Parathyroid adenoma (tissue), 2 donors: ENCODE results near the gene MSH3.

Experiments used
- H2AFZ ChIP-seq: fragments of 300-600 bp; sonication (generic); one replicate; pipeline ENCODE4 v1.7.0; 2017; ENCODE audit warnings: antibody characterized with exemption, mild to moderate bottlenecking
- H3K27ac ChIP-seq: fragments of 300-600 bp; sonication (generic); one replicate; pipeline ENCODE4 v1.7.0; 2017
- H3K27me3 ChIP-seq: fragments of 300-600 bp; sonication (generic); one replicate; pipeline ENCODE4 v1.7.0; 2017; ENCODE audit warnings: low read length; ENCODE audit not compliant: control insufficient read depth, insufficient read depth
- H3K36me3 ChIP-seq: fragments of 300-600 bp; sonication (generic); one replicate; pipeline ENCODE4 v1.7.0; 2017; ENCODE audit warnings: low read length; ENCODE audit not compliant: control insufficient read depth, insufficient read depth
- H3K4me1 ChIP-seq: fragments of 300-600 bp; sonication (generic); one replicate; pipeline ENCODE4 v1.7.0; 2017; ENCODE audit warnings: control low read depth
- H3K4me2 ChIP-seq: fragments of 300-600 bp; sonication (generic); one replicate; pipeline ENCODE4 v1.7.0; 2017; ENCODE audit warnings: low read length
- H3K4me3 ChIP-seq: fragments of 300-600 bp; sonication (generic); one replicate; pipeline ENCODE4 v1.7.0; 2017; ENCODE audit warnings: low read depth, low read length
- H3K79me2 ChIP-seq: fragments of 300-600 bp; sonication (generic); one replicate; pipeline ENCODE4 v1.7.0; 2017; ENCODE audit warnings: control low read depth
- H3K9ac ChIP-seq: fragments of 300-600 bp; sonication (generic); one replicate; pipeline ENCODE4 v1.7.0; 2017; ENCODE audit warnings: mild to moderate bottlenecking
- H3K9me3 ChIP-seq: fragments of 300-600 bp; sonication (generic); one replicate; pipeline ENCODE4 v1.7.0; 2017; ENCODE audit warnings: low read length; ENCODE audit not compliant: control insufficient read depth
- TF ChIP-seq, protein P1 (sequence below): fragments of 300-600 bp; sonication (generic); IDR thresholded peaks from one replicate; pipeline ENCODE4 v1.7.0; 2017; ENCODE audit warnings: antibody characterized with exemption, mild to moderate bottlenecking
- donor health status: primary hyperparathyroidism.

Gene MSH3

GRCh38 chr5:80864706-80865435 is 210.4 kb downstream of the MSH3 start:
- TF ChIP-seq, protein P1, sequence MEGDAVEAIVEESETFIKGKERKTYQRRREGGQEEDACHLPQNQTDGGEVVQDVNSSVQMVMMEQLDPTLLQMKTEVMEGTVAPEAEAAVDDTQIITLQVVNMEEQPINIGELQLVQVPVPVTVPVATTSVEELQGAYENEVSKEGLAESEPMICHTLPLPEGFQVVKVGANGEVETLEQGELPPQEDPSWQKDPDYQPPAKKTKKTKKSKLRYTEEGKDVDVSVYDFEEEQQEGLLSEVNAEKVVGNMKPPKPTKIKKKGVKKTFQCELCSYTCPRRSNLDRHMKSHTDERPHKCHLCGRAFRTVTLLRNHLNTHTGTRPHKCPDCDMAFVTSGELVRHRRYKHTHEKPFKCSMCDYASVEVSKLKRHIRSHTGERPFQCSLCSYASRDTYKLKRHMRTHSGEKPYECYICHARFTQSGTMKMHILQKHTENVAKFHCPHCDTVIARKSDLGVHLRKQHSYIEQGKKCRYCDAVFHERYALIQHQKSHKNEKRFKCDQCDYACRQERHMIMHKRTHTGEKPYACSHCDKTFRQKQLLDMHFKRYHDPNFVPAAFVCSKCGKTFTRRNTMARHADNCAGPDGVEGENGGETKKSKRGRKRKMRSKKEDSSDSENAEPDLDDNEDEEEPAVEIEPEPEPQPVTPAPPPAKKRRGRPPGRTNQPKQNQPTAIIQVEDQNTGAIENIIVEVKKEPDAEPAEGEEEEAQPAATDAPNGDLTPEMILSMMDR = no peak
- H3K9ac ChIP-seq = no peak overlapping the region
- H3K9me3 ChIP-seq = no peaks in the 10 kb centered on the region
- no peaks in the 10 kb centered on the region for H3K27me3 ChIP-seq
- no peak overlapping the region for H3K27ac ChIP-seq
- no peaks in the 10 kb centered on the region for H3K79me2 ChIP-seq
- no peaks in the 10 kb centered on the region for H3K36me3 ChIP-seq
- H3K4me3 ChIP-seq = no peak overlapping the region
- H2AFZ ChIP-seq = no peak overlapping the region
- H3K4me2 ChIP-seq = no peak overlapping the region
- H3K4me1 ChIP-seq = no peaks in the 10 kb centered on the region

GRCh38 chr5:80865551-80865950 is 211.1 kb downstream of the MSH3 start:
- Histone ChIP-seq H3K27ac (no peak overlapping the region), H3K4me3 (no peak overlapping the region), H2AFZ (no peak overlapping the region), H3K79me2 (no peaks in the 10 kb centered on the region), H3K4me1 (no peaks in the 10 kb centered on the region), H3K4me2 (no peak overlapping the region), H3K9me3 (no peaks in the 10 kb centered on the region), H3K36me3 (no peaks in the 10 kb centered on the region), H3K27me3 (no peaks in the 10 kb centered on the region), H3K9ac (no peak overlapping the region)
- TF ChIP-seq, protein P1 = no peak

DNA sequence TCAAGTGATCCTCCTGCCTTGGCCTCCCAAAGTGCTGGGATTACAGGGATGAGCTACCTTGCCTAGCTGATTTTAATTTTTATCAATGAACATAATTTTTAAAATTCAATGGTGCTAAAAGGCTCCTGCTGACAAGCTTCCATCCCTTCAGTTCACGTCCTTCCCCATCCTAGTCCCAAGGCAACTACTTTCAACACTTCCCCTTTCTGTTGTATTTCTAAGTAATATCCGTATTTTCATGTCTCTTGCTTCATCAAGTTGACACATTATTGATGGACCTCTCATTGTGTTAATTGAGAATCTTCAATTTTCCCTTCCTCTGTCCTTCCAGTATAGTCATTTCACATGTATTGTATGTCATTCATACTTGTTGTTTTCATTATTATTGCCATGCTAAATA is 211.9 kb downstream of the MSH3 start:
- TF ChIP-seq, protein P1 = no peak
- Histone ChIP-seq H3K9ac (no peak overlapping the region), H3K36me3 (no peaks in the 10 kb centered on the region), H2AFZ (no peak overlapping the region), H3K27ac (no peak overlapping the region), H3K9me3 (no peaks in the 10 kb centered on the region), H3K4me2 (no peak overlapping the region), H3K27me3 (no peaks in the 10 kb centered on the region), H3K4me1 (no peaks in the 10 kb centered on the region), H3K4me3 (no peak overlapping the region), H3K79me2 (no peaks in the 10 kb centered on the region)

- no peaks in the 10 kb centered on the region for H3K79me2 ChIP-seq
- H2AFZ ChIP-seq = no peak overlapping the region
- H3K36me3 ChIP-seq = no peaks in the 10 kb centered on the region
- no peak overlapping the region for H3K4me3 ChIP-seq
- no peak overlapping the region for H3K27ac ChIP-seq
- H3K9me3 ChIP-seq = no peaks in the 10 kb centered on the region
- no peak overlapping the region for H3K4me2 ChIP-seq
- no peak overlapping the region for H3K9ac ChIP-seq
- H3K4me1 ChIP-seq = no peaks in the 10 kb centered on the region
- no peaks in the 10 kb centered on the region for H3K27me3 ChIP-seq
- TF ChIP-seq, protein P1 = no peak
Observed at GRCh38 chr5:80867233-80867632, 212.8 kb downstream of the MSH3 start.

GRCh38 chr5:80870442-80870841 is 216.0 kb downstream of the MSH3 start:
- H3K4me2 ChIP-seq = no peak overlapping the region
- no peaks in the 10 kb centered on the region for H3K36me3 ChIP-seq
- no peaks in the 10 kb centered on the region for H3K79me2 ChIP-seq
- H3K4me3 ChIP-seq = no peak overlapping the region
- no peaks in the 10 kb centered on the region for H3K9me3 ChIP-seq
- no peak overlapping the region for H3K9ac ChIP-seq
- H3K4me1 ChIP-seq = no peaks in the 10 kb centered on the region
- no peak overlapping the region for H3K27ac ChIP-seq
- no peaks in the 10 kb centered on the region for H3K27me3 ChIP-seq
- TF ChIP-seq, protein P1 = no peak
- no peak overlapping the region for H2AFZ ChIP-seq
